OCI-LY1 (cell line): ENCODE results near the gene RBM34.

Experiments used
- H2AFZ ChIP-seq: fragments of 200-600 bp; sonication (generic), shearing (Covaris generic); 2 replicates; pipeline ENCODE4 v1.6.0; 2014; ENCODE audit warnings: antibody characterized with exemption, mild to moderate bottlenecking, low read length
- H3F3A ChIP-seq: fragments of 200-600 bp; sonication (generic), shearing (Covaris generic); 2 replicates; pipeline ENCODE4 v1.6.0; 2014; ENCODE audit warnings: mild to moderate bottlenecking, antibody characterized with exemption, low read length, moderate library complexity; ENCODE audit not compliant: insufficient read depth
- H3K27ac ChIP-seq: fragments of 200-600 bp; sonication (generic); 2 replicates; pipeline ENCODE4 v1.5.1; 2014; ENCODE audit warnings: low read length, mixed run types, mild to moderate bottlenecking, low read depth; ENCODE audit not compliant: poor library complexity, severe bottlenecking
- H3K27me3 ChIP-seq: fragments of 200-600 bp; sonication (generic); 2 replicates; pipeline ENCODE4 v1.6.0; 2014; ENCODE audit warnings: antibody characterized with exemption, mild to moderate bottlenecking, low read length, moderate library complexity; ENCODE audit not compliant: insufficient read depth
- H3K36me3 ChIP-seq: fragments of 200-600 bp; sonication (generic); 2 replicates; pipeline ENCODE4 v1.6.1; 2014; ENCODE audit warnings: mild to moderate bottlenecking, antibody characterized with exemption, low read length, moderate library complexity, mixed read lengths; ENCODE audit not compliant: insufficient read depth
- H3K4me1 ChIP-seq: fragments of 200-600 bp; sonication (generic); 2 replicates; pipeline ENCODE4 v1.5.1; 2014; ENCODE audit warnings: mild to moderate bottlenecking, low read length, moderate library complexity; ENCODE audit not compliant: insufficient read depth, severe bottlenecking
- H3K4me2 ChIP-seq: fragments of 200-600 bp; sonication (generic), shearing (Covaris generic); 2 replicates; pipeline ENCODE4 v1.6.1; 2014; ENCODE audit warnings: low read length
- H3K4me3 ChIP-seq: fragments of 200-600 bp; sonication (generic); 2 replicates; pipeline ENCODE4 v1.5.1; 2014; ENCODE audit warnings: low read length, low read depth, mild to moderate bottlenecking, mixed read lengths; ENCODE audit not compliant: poor library complexity, severe bottlenecking
- H3K79me2 ChIP-seq: fragments of 200-600 bp; shearing (Covaris generic); 2 replicates; pipeline ENCODE4 v1.6.1; 2016; ENCODE audit warnings: mixed run types, low read length, mixed read lengths; ENCODE audit not compliant: insufficient read depth
- H3K9ac ChIP-seq: fragments of 200-600 bp; sonication (generic), shearing (Covaris generic); 2 replicates; pipeline ENCODE4 v1.6.1; 2014; ENCODE audit warnings: mild to moderate bottlenecking, low read length, mixed read lengths
- H3K9me2 ChIP-seq: fragments of 200-600 bp; sonication (generic), shearing (Covaris generic); 2 replicates; pipeline ENCODE4 v1.6.1; 2014; ENCODE audit warnings: low read depth, mild to moderate bottlenecking, low read length, mixed read lengths
- H3K9me3 ChIP-seq: fragments of 200-600 bp; shearing (Covaris generic); 2 replicates; pipeline ENCODE4 v1.6.1; 2014; ENCODE audit warnings: low read length, mixed read lengths
- H4K20me1 ChIP-seq: fragments of 200-600 bp; sonication (generic), shearing (Covaris generic); 2 replicates; pipeline ENCODE4 v1.6.0; 2016; ENCODE audit warnings: mild to moderate bottlenecking, low read length; ENCODE audit not compliant: insufficient read depth
- EZH2 ChIP-seq: fragments of 200-600 bp; sonication (generic), shearing (Covaris generic); IDR thresholded peaks from 2 replicates; pipeline ENCODE4 v1.8.0; 2017; ENCODE audit warnings: borderline replicate concordance, mixed run types, mild to moderate bottlenecking, antibody characterized with exemption, low read length, moderate library complexity, mixed read lengths
- TF ChIP-seq, protein P1 (sequence below): fragments of 200-600 bp; sonication (generic), shearing (Covaris generic); IDR thresholded peaks from 2 replicates; pipeline ENCODE4 v1.5.1; 2017; ENCODE audit warnings: mild to moderate bottlenecking, antibody characterized with exemption, low read length, moderate library complexity, mixed read lengths

The RBM34 gene

DNA sequence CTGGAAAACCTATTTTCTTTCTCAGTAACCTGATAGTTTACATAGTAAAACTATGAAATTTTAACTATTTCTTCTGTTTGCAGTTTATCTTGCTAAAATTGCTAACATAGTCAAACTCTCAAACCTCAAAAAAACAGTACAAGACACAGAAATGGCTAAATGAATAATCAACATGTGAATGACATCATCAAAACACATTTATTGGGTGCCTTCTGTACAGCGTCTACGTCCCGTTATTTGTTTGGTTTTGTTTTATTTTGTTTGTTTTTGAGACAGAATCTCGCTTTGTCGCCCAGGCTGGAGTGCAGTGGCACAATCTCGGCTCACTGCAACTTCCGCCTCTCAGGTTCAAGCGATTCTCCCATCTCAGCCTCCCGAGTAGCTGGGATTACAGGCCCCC, 11.2 kb downstream of the RBM34 start:
- Histone ChIP-seq H3K27ac (no peak overlapping the region), H3K9me2 (no peaks in the 10 kb centered on the region), H3K9ac (no peak overlapping the region), H3K4me1 (no peaks in the 10 kb centered on the region), H3K79me2 (no peaks in the 10 kb centered on the region), H3K9me3 (no peaks in the 10 kb centered on the region), H3K27me3 (no peaks in the 10 kb centered on the region), H4K20me1 (no peaks in the 10 kb centered on the region), H3F3A (0 out of 2 replicates have a peak, but pooled peaks cover 3% of the 10 kb centered on the region), H3K36me3 (peaks cover 95% of the 10 kb centered on the region), H2AFZ (no peak overlapping the region), H3K4me3 (no peak overlapping the region), H3K4me2 (no peak overlapping the region)
- TF ChIP-seq, protein P1, sequence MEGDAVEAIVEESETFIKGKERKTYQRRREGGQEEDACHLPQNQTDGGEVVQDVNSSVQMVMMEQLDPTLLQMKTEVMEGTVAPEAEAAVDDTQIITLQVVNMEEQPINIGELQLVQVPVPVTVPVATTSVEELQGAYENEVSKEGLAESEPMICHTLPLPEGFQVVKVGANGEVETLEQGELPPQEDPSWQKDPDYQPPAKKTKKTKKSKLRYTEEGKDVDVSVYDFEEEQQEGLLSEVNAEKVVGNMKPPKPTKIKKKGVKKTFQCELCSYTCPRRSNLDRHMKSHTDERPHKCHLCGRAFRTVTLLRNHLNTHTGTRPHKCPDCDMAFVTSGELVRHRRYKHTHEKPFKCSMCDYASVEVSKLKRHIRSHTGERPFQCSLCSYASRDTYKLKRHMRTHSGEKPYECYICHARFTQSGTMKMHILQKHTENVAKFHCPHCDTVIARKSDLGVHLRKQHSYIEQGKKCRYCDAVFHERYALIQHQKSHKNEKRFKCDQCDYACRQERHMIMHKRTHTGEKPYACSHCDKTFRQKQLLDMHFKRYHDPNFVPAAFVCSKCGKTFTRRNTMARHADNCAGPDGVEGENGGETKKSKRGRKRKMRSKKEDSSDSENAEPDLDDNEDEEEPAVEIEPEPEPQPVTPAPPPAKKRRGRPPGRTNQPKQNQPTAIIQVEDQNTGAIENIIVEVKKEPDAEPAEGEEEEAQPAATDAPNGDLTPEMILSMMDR: no peak
- TF ChIP-seq EZH2: no peak

DNA sequence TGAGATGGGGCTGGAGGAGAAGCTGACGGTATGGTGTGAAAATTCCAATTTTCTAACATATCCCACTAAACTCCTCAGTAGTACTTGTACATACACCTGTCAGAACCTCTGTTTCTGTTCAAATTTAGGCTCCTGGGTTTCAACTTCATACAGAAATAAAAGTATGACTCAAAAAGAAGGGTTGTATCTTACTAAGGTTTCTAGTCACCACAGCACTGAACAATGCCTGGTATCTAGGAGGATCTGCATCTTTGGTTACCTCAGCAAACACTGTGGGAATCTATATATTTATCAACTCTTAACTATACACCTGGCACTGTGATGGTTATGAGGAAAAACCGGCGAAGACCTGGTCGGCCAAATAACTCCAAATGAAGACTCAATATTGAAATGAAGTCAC, 13.8 kb downstream of the RBM34 start:
- Histone ChIP-seq H3K4me2 (no peak overlapping the region), H4K20me1 (no peaks in the 10 kb centered on the region), H3K79me2 (no peaks in the 10 kb centered on the region), H3F3A (0 out of 2 replicates have a peak, but pooled peaks cover 3% of the 10 kb centered on the region), H2AFZ (no peak overlapping the region), H3K9me3 (no peaks in the 10 kb centered on the region), H3K36me3 (peaks cover 96% of the 10 kb centered on the region), H3K27ac (no peak overlapping the region), H3K9ac (no peak overlapping the region), H3K4me3 (no peak overlapping the region), H3K27me3 (no peaks in the 10 kb centered on the region), H3K4me1 (no peaks in the 10 kb centered on the region), H3K9me2 (no peaks in the 10 kb centered on the region)
- TF ChIP-seq EZH2: no peak
- TF ChIP-seq, protein P1: no peak

DNA sequence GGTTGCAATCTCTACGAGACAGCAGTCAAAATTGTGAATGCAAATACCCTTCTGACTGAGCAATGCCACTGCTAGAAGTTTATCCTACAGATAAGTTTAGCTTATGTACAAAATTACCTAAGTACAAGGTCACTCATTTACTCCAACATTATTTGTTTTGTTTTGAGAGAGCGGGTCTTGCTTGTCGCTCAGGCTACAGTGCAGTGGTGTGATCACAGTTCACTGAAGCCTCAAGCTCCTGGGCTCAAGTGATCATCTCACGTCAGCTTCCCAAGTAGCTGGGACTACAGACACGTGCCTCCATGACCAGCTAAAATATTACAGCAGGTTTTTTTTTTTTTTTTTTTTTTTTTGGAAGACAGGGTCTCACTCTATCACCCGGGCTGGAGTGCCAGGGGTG, 15.4 kb downstream of the RBM34 start:
- TF ChIP-seq, protein P1: no peak
- no peak for TF ChIP-seq EZH2
- Histone ChIP-seq H3K4me2 (no peak overlapping the region), H2AFZ (no peak overlapping the region), H3K9ac (no peak overlapping the region), H4K20me1 (no peaks in the 10 kb centered on the region), H3K4me1 (no peaks in the 10 kb centered on the region), H3K9me2 (no peaks in the 10 kb centered on the region), H3K27ac (no peak overlapping the region), H3K27me3 (no peaks in the 10 kb centered on the region), H3K4me3 (no peak overlapping the region), H3K79me2 (no peaks in the 10 kb centered on the region), H3F3A (0 out of 2 replicates have a peak, but pooled peaks cover 3% of the 10 kb centered on the region), H3K9me3 (no peaks in the 10 kb centered on the region), H3K36me3 (peaks cover 88% of the 10 kb centered on the region)
